ENCODE results near the gene ANKRD45.

The ANKRD45 gene

GRCh38 chr1:173560285-173560880 lies 109.3 kb downstream of the ANKRD45 start:
- no peak overlapping the region for H3K27ac ChIP-seq
- TF ChIP-seq CTCF (conservative IDR thresholded peaks at IDR 0.05) (no peak), ZFX (IDR thresholded peaks at IDR 0.05) (no peak)
